Endothelial cell of umbilical vein (primary cell): ENCODE measurements around the gene FOXL3. TPM values are rescaled to one million over a fixed set of nuclear protein-coding genes. Genes with fewer than 3 reads are reported as not detected.

Experiments used
- Bru-seq: library from RNA; stranded (reverse); fragments of 400-500 nt; gene quantifications from one replicate; lab custom pipeline; 2021; lab: Mats Ljungman, UMichigan
- BruChase-seq, 2 experiments: library from RNA; stranded (reverse); fragments of 400-500 nt; gene quantifications; one replicate each; lab custom pipeline; 2021; lab: Mats Ljungman, UMichigan
- BruUV-seq: library from RNA; stranded (reverse); fragments of 400-500 nt; replicated peaks from 2 replicates; lab custom pipeline; 2021; lab: Mats Ljungman, UMichigan
- CTCF ChIA-PET: fragments of 300-600, 350-600 bp; sonication (Branson Sonifier 250); formaldehyde crosslinking; loops from one replicate; lab custom pipeline; 2021; ENCODE audit warnings: antibody characterized with exemption, inconsistent platforms; lab: Charles Lee
- POLR2A ChIA-PET: fragments of 300-600, 350-600 bp; sonication (Branson Sonifier 250); formaldehyde crosslinking; loops from one replicate; lab custom pipeline; 2021; ENCODE audit warnings: antibody characterized with exemption, inconsistent platforms; lab: Charles Lee
- DNase-seq: peaks from one replicate; pipeline ENCODE4 v3.0.0-alpha.2; 2011; ENCODE audit warnings: low read depth, low spot score
- FAIRE-seq: peaks from 2 replicates; lab custom pipeline; 2011; peaks lifted over from hg19 to GRCh38; lab: Jason Lieb, UNC
- H2AFZ ChIP-seq: 2 replicates; pipeline ENCODE4 v1.6.0; 2012; ENCODE audit warnings: low read depth, low read length, control low read depth, inconsistent platforms
- H3K27ac ChIP-seq: 2 replicates; pipeline ENCODE4 v1.5.1; 2011; ENCODE audit warnings: low read depth, mild to moderate bottlenecking, control low read depth, low read length, moderate library complexity; ENCODE audit not compliant: insufficient read depth
- H3K27me3 ChIP-seq, 2 experiments: 2 replicates each; pipeline versions ENCODE4 v1.6.0 to v1.6.1; 2011; ENCODE audit warnings: low read length in 2 of 2, mixed read lengths in 1 of 2; ENCODE audit not compliant: control insufficient read depth in 2 of 2, insufficient read depth in 2 of 2
- H3K36me3 ChIP-seq, 2 experiments: 2 replicates in 1 of 2; 3 replicates in 1 of 2; pipeline ENCODE4 v1.5.1; 2011; ENCODE audit warnings: low read length in 2 of 2, mild to moderate bottlenecking in 1 of 2, moderate library complexity in 1 of 2; ENCODE audit not compliant: control insufficient read depth in 2 of 2, insufficient read depth in 2 of 2; ENCODE audit errors: extremely low read depth in 1 of 2
- H3K4me1 ChIP-seq: 3 replicates; pipeline ENCODE4 v1.5.1; 2011; ENCODE audit warnings: mild to moderate bottlenecking, low read length; ENCODE audit not compliant: control insufficient read depth, insufficient read depth; ENCODE audit errors: extremely low read depth
- H3K4me2 ChIP-seq: 2 replicates; pipeline ENCODE4 v1.6.1; 2011; ENCODE audit warnings: low read length, control low read depth, mixed read lengths; ENCODE audit not compliant: insufficient read depth
- H3K4me3 ChIP-seq, 3 experiments: fragments of 200-600 bp in 1 of 3; sonication (generic), shearing (Covaris generic) in 1 of 3; replicated peaks in 1 of 3; 2 replicates each; pipeline ENCODE4 v1.5.1; 2011 to 2016; ENCODE audit warnings: control low read depth in 3 of 3, low read length in 3 of 3, mild to moderate bottlenecking in 2 of 3, inconsistent platforms in 1 of 3, low read depth in 1 of 3, moderate library complexity in 1 of 3; ENCODE audit not compliant: insufficient read depth in 1 of 3
- H3K79me2 ChIP-seq: 2 replicates; pipeline ENCODE4 v1.6.0; 2012; ENCODE audit warnings: low read length, inconsistent platforms; ENCODE audit not compliant: control insufficient read depth, insufficient read depth
- H3K9ac ChIP-seq: replicated peaks from 2 replicates; pipeline ENCODE3; 2011; ENCODE audit warnings: low read length, control low read depth; ENCODE audit not compliant: insufficient read depth; ENCODE audit errors: extremely low read depth
- H3K9me1 ChIP-seq: replicated peaks from 3 replicates; pipeline ENCODE4 v1.6.0; 2011; ENCODE audit warnings: mild to moderate bottlenecking, low read length; ENCODE audit not compliant: control insufficient read depth, insufficient read depth; ENCODE audit errors: extremely low read depth
- H3K9me3 ChIP-seq: replicated peaks from 2 replicates; pipeline ENCODE4 v1.5.1; 2012; ENCODE audit warnings: low read length, inconsistent platforms; ENCODE audit not compliant: control insufficient read depth, insufficient read depth
- H4K20me1 ChIP-seq: replicated peaks from 2 replicates; pipeline ENCODE3; 2011; ENCODE audit warnings: mild to moderate bottlenecking, low read length; ENCODE audit not compliant: control insufficient read depth, insufficient read depth; ENCODE audit errors: extremely low read depth
- CTCF ChIP-seq, 2 donors: IDR thresholded peaks; 1 replicate in 1 of 2; 2 replicates in 1 of 2; pipeline ENCODE4 v1.5.1; 2011; ENCODE audit warnings: low read length in 2 of 2, mild to moderate bottlenecking in 2 of 2, moderate library complexity in 2 of 2, control low read depth in 1 of 2, inconsistent platforms in 1 of 2, low read depth in 1 of 2; ENCODE audit not compliant: insufficient read depth in 1 of 2; ENCODE audit errors: extremely low read depth in 1 of 2
- EZH2 ChIP-seq: IDR thresholded peaks from 2 replicates; pipeline ENCODE4 v1.6.1; 2012; ENCODE audit warnings: borderline replicate concordance, low read depth, mild to moderate bottlenecking, moderate library complexity, low read length, inconsistent platforms; ENCODE audit not compliant: severe bottlenecking
- dilution Hi-C: fragments of 300-500 bp; cut with MboI; formaldehyde crosslinking; loops from one replicate; pipeline ENCODE4 v1.15.0; 2019; ENCODE audit warnings: low sequenced_read_pairs; ENCODE audit not compliant: extremely low pct_ligation_motif_present
- intact Hi-C: fragments of 100-400 bp; cut with micrococcal nuclease; formaldehyde crosslinking; loops from one replicate; pipeline ENCODE4 v1.10.0; 2022
- long read RNA-seq: library from polyadenylated mRNA; stranded (forward); transcript quantifications from one replicate; pipeline ENCODE4 v2.0.0, GENCODE V29; 2021
- polyA minus RNA-seq, 3 experiments: library from RNA; depleted of rRNA, polyadenylated mRNA; stranded (reverse); fragments of >200 nt; gene quantifications; 1 replicate in 1 of 3; 2 replicates in 2 of 3; pipeline ENCODE4 v1.2.3, GENCODE V29; 2011
- polyA plus RNA-seq, 4 experiments: library from polyadenylated mRNA; depleted of rRNA in 3 of 4; stranded (reverse) in 3 of 4; unstranded in 1 of 4; fragments of >200 nt; gene quantifications; 2 replicates each; pipeline versions ENCODE4 v1.2.1 to v1.2.3, GENCODE V29; 2011 to 2012; ENCODE audit warnings: missing spikeins in 1 of 4
- total RNA-seq: library from RNA; stranded (reverse); gene quantifications from 2 replicates; pipeline ENCODE4 v1.2.3, GENCODE V29; 2021

Gene FOXL3
- total RNA-seq, result not detected in 2 replicates
- polyA plus RNA-seq, result not detected in 2 replicates
- not detected in 2 replicates for polyA plus RNA-seq (2011; cell fraction: cytosol; rRNA removed)
- not detected in 2 replicates for polyA plus RNA-seq (2011; cell fraction: nucleus; rRNA removed)
- polyA plus RNA-seq (2012), result not detected in 2 replicates
- polyA minus RNA-seq, result not detected in 2 replicates
- not detected for polyA minus RNA-seq (2011; cell fraction: cytosol; rRNA and poly(A)+ RNA removed)
- polyA minus RNA-seq (2011; cell fraction: nucleus; rRNA and poly(A)+ RNA removed), result not detected in 2 replicates
- Bru-seq, nascent RNA, result not detected
- not detected for BruChase-seq, experiment 1, labeled RNA remaining after a 6-hour chase
- not detected for BruChase-seq, experiment 2, labeled RNA remaining after a 2-hour chase
- long read RNA-seq, result 0 reads

DNA sequence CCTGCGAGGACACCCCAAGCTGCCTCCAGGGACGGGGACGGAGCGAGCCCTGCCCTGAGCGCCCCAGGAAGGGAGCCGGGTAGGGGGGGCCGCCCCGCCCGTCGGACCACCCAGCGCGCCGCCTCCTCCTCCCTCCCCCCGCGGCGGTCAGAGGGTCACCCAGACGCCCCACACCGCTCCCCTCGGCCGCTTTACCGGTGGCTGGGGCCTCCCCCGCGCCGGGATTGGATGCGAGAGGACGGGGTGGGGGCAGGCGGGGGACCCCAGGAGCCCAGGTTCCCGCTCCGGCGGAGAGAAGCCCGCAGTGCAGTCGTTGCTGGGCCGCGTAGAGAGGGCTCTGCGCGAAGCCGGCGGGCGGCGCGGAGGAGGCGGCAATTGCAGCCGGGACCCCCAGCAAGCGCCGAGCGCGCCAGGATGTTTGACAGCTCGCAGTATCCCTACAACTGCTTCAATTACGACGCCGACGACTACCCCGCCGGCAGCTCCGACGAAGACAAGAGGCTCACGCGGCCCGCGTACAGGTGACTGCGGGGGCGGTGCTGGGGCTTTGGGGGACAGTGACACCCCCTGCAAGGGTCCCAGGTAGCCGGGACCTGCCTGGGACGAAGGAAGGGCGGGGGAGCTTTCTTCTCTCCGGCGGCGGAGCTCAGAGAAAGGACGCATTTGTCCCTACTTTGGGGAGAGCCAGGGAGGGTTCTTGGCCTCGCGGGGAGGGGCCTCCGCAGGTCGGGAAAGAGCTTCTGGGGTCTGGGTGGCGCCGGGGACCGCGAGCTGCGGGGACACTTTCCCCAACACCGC, at the start of gene FOXL3:
Gene FOXL3, plus strand, starts transcription at position 415 of the 798 bp plus-strand sequence. Its CDS starts 0 bp downstream, at position 415.
- no peaks in the 10 kb centered on the region for H3K79me2 ChIP-seq
- no peaks in the 10 kb centered on the region for H3K9me3 ChIP-seq
- ChIA-PET POLR2A (no interaction called here), CTCF (no interaction called here)
- intact Hi-C loops, result no loop called here
- H3K4me3 ChIP-seq, result no peak within 1 kb of the TSS
- DNase-seq (no peak), FAIRE-seq (no peak)
- no peak within 1 kb of the TSS for H2AFZ ChIP-seq
- no peak within 1 kb of the TSS for H3K27ac ChIP-seq
- dilution Hi-C loops, result no loop called here
- TF ChIP-seq CTCF (IDR thresholded peaks at IDR 0.05; ENCODE audit: extremely low read depth in 1 of 2, insufficient read depth in 1 of 2, low read depth in 1 of 2, low read length in 2 of 2), result no peak
- peak; percentile 36 for TF ChIP-seq EZH2
- H3K27me3 ChIP-seq, result peaks cover 34 to 46% of the 10 kb centered on the region in 2 experiments
- H3K9me1 ChIP-seq, result no peaks in the 10 kb centered on the region
- BruUV-seq, result no TSS peak
- H4K20me1 ChIP-seq, result no peaks in the 10 kb centered on the region
- no peak within 1 kb of the TSS for H3K4me2 ChIP-seq
- H3K9ac ChIP-seq, result no peak within 1 kb of the TSS
- no peaks in the 10 kb centered on the region for H3K4me1 ChIP-seq
- no peaks in the 10 kb centered on the region for H3K36me3 ChIP-seq
